K562 (cell line): ENCODE measurements around the gene PPFIA3. TPM values are rescaled to one million over a fixed set of nuclear protein-coding genes. Genes with fewer than 3 reads are reported as not detected.
A peak's percentile ranks its signal among the peaks of the same experiment; 100 is the strongest.
"Not testable (repeated sequence)": the region's sequence is repeated elsewhere in the genome, so short reads cannot be mapped to it uniquely, and the experiment has no call there.

Source experiments
- ATAC-seq: fragments of 200-7000 bp; cut with Tn5 transposase; 3 replicates; pipeline ENCODE4 v1.9.1; 2020; ENCODE audit warnings: moderate library complexity
- BruUV-seq: library from RNA; stranded (reverse); fragments of 400-500 nt; replicated peaks from 2 replicates; lab custom pipeline; 2021; lab: Mats Ljungman, UMichigan
- CTCF ChIA-PET: fragments of 300-600 bp; formaldehyde crosslinking; extraction: SDS; loops from one replicate; lab custom pipeline; 2021; ENCODE audit warnings: low intra/inter-chr PET ratio; lab: Yijun Ruan, JAX
- POLR2A ChIA-PET: fragments of 300-600, 350-650 bp; sonication (Branson Sonifier 250); formaldehyde crosslinking; extraction: SDS; loops from one replicate; lab custom pipeline; 2021; ENCODE audit warnings: antibody characterized with exemption, inconsistent platforms; lab: Yijun Ruan, JAX
- DNase-seq, 4 experiments: peaks; one replicate each; pipeline versions ENCODE4 v3.0.0 to v3.0.0-alpha.2; 2011 to 2018; ENCODE audit warnings: low spot score in 3 of 4, mixed read lengths in 3 of 4; ENCODE audit errors: extremely low read depth in 1 of 4
- FAIRE-seq: peaks from 2 replicates; lab custom pipeline; 2011; peaks lifted over from hg19 to GRCh38; lab: Jason Lieb, UNC
- H2AFZ ChIP-seq: 2 replicates; pipeline ENCODE4 v1.6.0; 2011; ENCODE audit warnings: low read depth, low read length, control low read depth, inconsistent platforms
- H3K27ac ChIP-seq: fragments of 200-600 bp; 3 replicates; pipeline ENCODE4 v1.8.0; 2011; ENCODE audit warnings: low read depth, mild to moderate bottlenecking, control low read depth, inconsistent platforms, low read length, moderate library complexity, mixed read lengths; ENCODE audit errors: extremely low read depth
- H3K27me3 ChIP-seq, 2 experiments: fragments of 300-600 bp in 1 of 2; 2 replicates in 1 of 2; 3 replicates in 1 of 2; pipeline versions ENCODE4 v1.6.0 to v1.8.0; 2011; ENCODE audit warnings: inconsistent platforms in 2 of 2, low read length in 2 of 2, mild to moderate bottlenecking in 1 of 2, mixed read lengths in 1 of 2, moderate library complexity in 1 of 2; ENCODE audit not compliant: control insufficient read depth in 2 of 2, insufficient read depth in 2 of 2
- H3K36me3 ChIP-seq: fragments of 300-600 bp; 3 replicates; pipeline ENCODE4 v1.8.0; 2011; ENCODE audit warnings: mild to moderate bottlenecking, low read length, inconsistent platforms; ENCODE audit not compliant: control insufficient read depth, insufficient read depth
- H3K4me1 ChIP-seq, 2 experiments: fragments of 200-600 bp in 1 of 2; replicated peaks in 1 of 2; 2 replicates in 1 of 2; 3 replicates in 1 of 2; pipeline versions ENCODE4 v1.5.1 to v1.8.0; 2011; ENCODE audit warnings: inconsistent platforms in 2 of 2, low read length in 2 of 2, mild to moderate bottlenecking in 1 of 2, mixed read lengths in 1 of 2, moderate library complexity in 1 of 2; ENCODE audit not compliant: control insufficient read depth in 2 of 2, insufficient read depth in 2 of 2
- H3K4me2 ChIP-seq: 2 replicates; pipeline ENCODE4 v1.6.1; 2011; ENCODE audit warnings: low read length, control low read depth, inconsistent platforms, mixed read lengths; ENCODE audit not compliant: insufficient read depth
- H3K4me3 ChIP-seq: fragments of 200-600 bp; sonication (generic), shearing (Covaris generic); 2 replicates; pipeline ENCODE4 v1.5.1; 2016; ENCODE audit warnings: control low read depth, inconsistent platforms
- H3K79me2 ChIP-seq: fragments of 200-600 bp; 3 replicates; pipeline ENCODE4 v1.8.0; 2011; ENCODE audit warnings: low read length, inconsistent platforms; ENCODE audit not compliant: control insufficient read depth, insufficient read depth
- H3K9ac ChIP-seq, 2 experiments: 2 replicates each; pipeline versions ENCODE4 v1.6.0 to v1.6.1; 2011; ENCODE audit warnings: low read depth in 2 of 2, low read length in 2 of 2, control low read depth in 1 of 2, inconsistent platforms in 1 of 2, mild to moderate bottlenecking in 1 of 2, mixed read lengths in 1 of 2; ENCODE audit not compliant: insufficient read depth in 1 of 2
- H3K9me1 ChIP-seq: one replicate; pipeline ENCODE4 v1.6.0; 2011; ENCODE audit warnings: inconsistent platforms, mild to moderate bottlenecking, low read length, moderate library complexity; ENCODE audit not compliant: control insufficient read depth, insufficient read depth
- H3K9me3 ChIP-seq: replicated peaks from 2 replicates; pipeline ENCODE4 v1.5.1; 2011; ENCODE audit warnings: low read depth, low read length, inconsistent platforms; ENCODE audit not compliant: control insufficient read depth, insufficient read depth
- H4K20me1 ChIP-seq: replicated peaks from 2 replicates; pipeline ENCODE4 v1.6.1; 2011; ENCODE audit warnings: low read length, inconsistent platforms, mixed read lengths; ENCODE audit not compliant: control insufficient read depth, insufficient read depth
- NFIC ChIP-seq: fragments of 450-650 bp; IDR thresholded peaks from 2 replicates; pipeline ENCODE4 v1.6.1; 2017; ENCODE audit warnings: mild to moderate bottlenecking, inconsistent platforms
- SUPT5H ChIP-seq: fragments of 450-650 bp; IDR thresholded peaks from 2 replicates; pipeline ENCODE4 v1.6.1; 2016
- ZBTB33 ChIP-seq: sonication (generic); formaldehyde crosslinking; IDR thresholded peaks from 2 replicates; pipeline ENCODE4 v1.8.1; 2023; ENCODE audit warnings: mild to moderate bottlenecking, missing genetic modification reagents
- WGBS: fragments of 100-300 bp; shearing (Covaris generic); methylation state at CpG from one replicate; pipeline ENCODE4 v1.1.6; 2016; ENCODE audit warnings: low coverage, mixed read lengths; ENCODE audit not compliant: insufficient coverage; ENCODE audit errors: missing lambda C conversion rate; 5-methylcytosine and 5-hydroxymethylcytosine counted together
- in situ Hi-C: fragments of 300-500 bp; cut with MboI; formaldehyde crosslinking; loops from 4 replicates; pipeline ENCODE4 v1.15.0; 2018; ENCODE audit warnings: inconsistent platforms, mixed read lengths
- intact Hi-C: fragments of 100-400 bp; cut with micrococcal nuclease; formaldehyde crosslinking; loops from 2 replicates; pipeline ENCODE4 v1.14.2; 2022
- polyA plus RNA-seq, 8 experiments: library from polyadenylated mRNA; depleted of rRNA in 4 of 8; stranded (reverse) in 5 of 8; unstranded in 3 of 8; fragments of >200 nt; fragmentation: Nextera tagmentation in 2 of 8; fragmentation: Illumina TruSeq in 1 of 8; extraction: Ambion mirVana in 2 of 8; extraction: Trizol in 1 of 8; gene quantifications; 2 replicates each; pipeline versions ENCODE4 v1.2.1 to v1.2.3, GENCODE V29; 2011 to 2014; ENCODE audit warnings: inconsistent platforms in 1 of 8, missing spikeins in 1 of 8
- total RNA-seq, 7 experiments: library from RNA; depleted of rRNA in 6 of 7; stranded (reverse); fragments of >200 nt in 6 of 7; fragmentation: Illumina TruSeq in 2 of 7; extraction: Trizol in 2 of 7; gene quantifications; 2 replicates each; pipeline versions ENCODE4 v1.2.1 to v1.2.3, GENCODE V29; 2011 to 2021; ENCODE audit warnings: low replicate concordance in 1 of 7

PPFIA3 gene
- total and polyA plus RNA-seq, 9 of the 15 experiments (the other 6 are each of a cell fraction or from before 2014, with no cell fraction given) = 0.10 to 53.0 (median 17.6) TPM

DNA sequence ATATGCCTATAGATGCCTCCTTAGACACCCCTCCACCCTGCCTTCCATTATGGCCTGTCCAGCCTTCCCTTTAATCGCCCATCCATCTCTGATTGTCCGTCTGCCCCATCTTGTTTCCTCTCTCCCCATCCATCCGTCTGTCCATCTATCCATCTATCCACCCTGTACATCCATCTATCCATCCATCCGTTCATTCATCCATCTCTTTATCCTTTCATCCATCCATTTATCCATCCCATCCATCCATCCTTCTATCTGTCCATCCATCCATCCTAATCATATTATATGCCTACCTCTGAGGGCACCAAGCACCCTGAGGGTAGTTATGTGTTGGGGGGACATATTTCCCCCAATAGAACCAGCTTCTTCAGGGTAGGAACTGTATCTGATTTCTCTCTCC is 61.3 kb downstream of the PPFIA3 start:
- H3K9me1 ChIP-seq = no peaks in the 10 kb centered on the region
- no peak for TF ChIP-seq NFIC
- 0 out of 2 replicates have a peak, but pooled peaks have one; percentile 32 for TF ChIP-seq SUPT5H
- H2AFZ ChIP-seq = no peak overlapping the region
- H4K20me1 ChIP-seq = no peaks in the 10 kb centered on the region
- no TSS peak for BruUV-seq
- no peak for ATAC-seq
- no peak overlapping the region for H3K4me2 ChIP-seq
- H3K27ac ChIP-seq = no peak overlapping the region
- peaks cover 4% of the 10 kb centered on the region for H3K9me3 ChIP-seq
- ChIA-PET CTCF (no interaction called here), POLR2A (interaction anchor here (0.5 to 1.0 kb wide), 2 partner anchors 13 to 112 kb away, joined by 4 read pairs; no protein-coding TSS in a partner anchor)
- intact Hi-C loops = no loop called here
- DNase-seq = no peak
- no peak overlapping the region for H3K4me3 ChIP-seq
- H3K27me3 ChIP-seq = no peaks in the 10 kb centered on the region
- in situ Hi-C loops = no loop called here
- H3K36me3 ChIP-seq = peaks cover 26% of the 10 kb centered on the region; the same call in 2 of the 3 replicates
- H3K9ac ChIP-seq = no peak overlapping the region
- no peaks in the 10 kb centered on the region; a peak in 1 of 5 replicates for H3K4me1 ChIP-seq
- no peak for FAIRE-seq
- 54% methylated on average over 4 of the region's 4 CpGs for WGBS
- no peaks in the 10 kb centered on the region for H3K79me2 ChIP-seq

DNA sequence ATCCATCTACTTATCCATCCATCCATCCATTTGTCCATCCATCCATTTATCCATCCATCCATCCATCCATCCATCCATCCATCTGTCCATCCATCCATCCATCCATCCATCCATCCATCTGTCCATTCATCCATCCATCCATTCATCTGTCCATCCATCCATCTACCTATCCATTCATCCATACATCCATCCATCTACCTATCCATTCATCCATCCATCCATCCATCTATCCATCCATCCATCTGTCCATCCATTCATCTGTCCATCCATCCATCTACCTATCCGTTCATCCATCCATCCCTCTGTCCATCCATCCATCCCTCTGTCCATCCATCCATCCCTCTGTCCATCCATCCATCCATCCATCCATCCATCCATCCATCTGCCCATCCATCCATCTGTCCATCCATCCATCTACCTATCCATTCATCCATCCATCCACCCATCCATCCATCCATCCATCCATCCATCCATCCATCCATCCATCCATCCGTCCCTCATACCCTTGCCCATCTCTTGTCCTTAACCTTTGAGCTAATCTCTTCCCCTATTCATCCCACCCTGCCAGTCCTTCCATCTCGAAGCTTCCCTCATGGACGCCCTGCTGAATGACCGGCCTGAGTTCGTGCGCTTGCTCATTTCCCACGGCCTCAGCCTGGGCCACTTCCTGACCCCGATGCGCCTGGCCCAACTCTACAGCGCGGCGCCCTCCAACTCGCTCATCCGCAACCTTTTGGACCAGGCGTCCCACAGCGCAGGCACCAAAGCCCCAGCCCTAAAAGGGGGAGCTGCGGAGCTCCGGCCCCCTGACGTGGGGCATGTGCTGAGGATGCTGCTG is 62.9 kb downstream of the PPFIA3 start:
- CTCF ChIA-PET = not testable (repeated sequence)
- peak; percentile 56; the same call in 1 of the 2 replicates for TF ChIP-seq ZBTB33 (CRISPR knock-in tag)
- TF ChIP-seq, all 486 proteins: peak for 1; not testable (repeated sequence) for 485
- H3K27me3 ChIP-seq, H2AFZ ChIP-seq, in situ Hi-C loops, H3K4me2 ChIP-seq, intact Hi-C loops, H3K9me1 ChIP-seq, BruUV-seq, H3K79me2 ChIP-seq, H4K20me1 ChIP-seq, FAIRE-seq, DNase-seq, H3K4me3 ChIP-seq, H3K4me1 ChIP-seq, H3K27ac ChIP-seq, H3K9ac ChIP-seq, ATAC-seq, H3K9me3 ChIP-seq: not testable (repeated sequence)
- WGBS = 95% methylated on average over 13 of the region's 20 CpGs
- POLR2A ChIA-PET = interaction anchor here (1.1 kb wide), 1 partner anchor 9 kb away, joined by 3 read pairs; no protein-coding TSS in a partner anchor
- H3K36me3 ChIP-seq = peaks cover 31% of the 10 kb centered on the region; the same call in 2 of the 3 replicates
